GM19238 (cell line): ENCODE data around the gene FZD7.

Source experiments
- DNase-seq: peaks from one replicate; pipeline ENCODE4 v3.0.0; 2011; ENCODE audit warnings: low spot score; ENCODE audit not compliant: insufficient read length

Gene FZD7

DNA sequence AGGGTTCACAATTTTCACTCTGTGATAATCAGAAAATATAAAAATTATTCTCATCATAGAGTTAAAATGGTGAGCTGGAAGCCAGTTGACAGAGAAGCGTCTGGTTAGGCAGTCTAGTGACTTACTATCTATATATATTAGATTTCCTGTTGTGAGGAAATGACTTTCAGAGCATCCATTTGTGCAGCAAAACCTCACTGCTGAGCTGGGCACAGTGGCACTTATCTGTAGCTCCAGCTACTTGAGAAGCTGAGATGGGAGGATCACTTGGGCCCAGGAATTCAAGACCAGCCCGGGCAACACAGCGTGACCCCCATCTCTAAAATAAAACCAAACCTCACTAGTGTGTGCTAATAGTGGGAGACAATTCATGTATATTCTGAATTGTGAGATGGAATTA, 32.2 kb downstream of the FZD7 start:
- DNase-seq = no peak

GRCh38 chr2:202066875-202067274, 33.2 kb downstream of the FZD7 start:
- DNase-seq = no peak

GRCh38 chr2:202067589-202067988, 33.9 kb downstream of the FZD7 start:
- DNase-seq = no peak

- DNase-seq = no peak
Observed at GRCh38 chr2:202069170-202070067, 35.8 kb downstream of the FZD7 start.

- no peak for DNase-seq
Observed at GRCh38 chr2:202071107-202071506, 37.5 kb downstream of the FZD7 start.

GRCh38 chr2:202072226-202072625, 38.6 kb downstream of the FZD7 start:
- DNase-seq = no peak

- no peak for DNase-seq
Observed at GRCh38 chr2:202072737-202073401, 39.2 kb downstream of the FZD7 start, which contains the start of gene KIAA2012. Gene KIAA2012, plus strand, starts transcription at chr2:202073255. Its CDS starts 373 bp downstream, at chr2:202073628.

GRCh38 chr2:202074324-202074723, 40.7 kb downstream of the FZD7 start:
- DNase-seq = no peak

DNA sequence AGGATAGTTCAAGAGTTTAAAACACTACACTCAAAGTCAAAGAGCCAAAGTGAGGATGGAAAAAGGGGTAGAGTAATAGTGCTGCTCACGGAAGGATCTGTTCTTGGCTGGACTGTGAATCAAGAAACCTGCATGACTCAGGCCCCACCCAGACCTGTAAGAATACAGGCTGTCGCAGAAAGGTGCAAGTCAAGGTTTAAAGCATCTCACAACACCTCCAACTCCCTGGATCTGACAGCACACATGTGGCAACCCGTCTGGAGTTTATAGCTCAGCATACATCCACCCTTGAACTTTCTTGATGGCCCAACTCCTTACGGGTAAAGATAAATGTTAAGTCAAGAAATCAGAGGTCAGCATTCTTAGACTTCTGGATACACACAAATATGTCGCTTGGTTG, 45.7 kb downstream of the FZD7 start:
- no peak for DNase-seq

- DNase-seq = no peak
Observed at GRCh38 chr2:202084265-202084664, 50.6 kb downstream of the FZD7 start.
